GM19467 (cell line): ENCODE results near the gene TIMP3.

Experiments
- ATAC-seq: cut with Tn5 transposase; IDR thresholded peaks from one replicate; pipeline ENCODE4 v1.9.1; 2021; ENCODE audit warnings: mild to moderate bottlenecking, moderate library complexity; ENCODE audit not compliant: unreplicated experiment

Gene TIMP3

GRCh38 chr22:32877196-32877595, 75.7 kb downstream of the TIMP3 start:
- ATAC-seq = no peak

GRCh38 chr22:32879550-32879949, 78.0 kb downstream of the TIMP3 start:
- no peak for ATAC-seq

GRCh38 chr22:32880061-32880460, 78.6 kb downstream of the TIMP3 start:
- no peak for ATAC-seq

- no peak for ATAC-seq
These were observed 79.0 kb downstream of the TIMP3 start for GRCh38 chr22:32880505-32880892.

- ATAC-seq = no peak
These were observed 79.5 kb downstream of the TIMP3 start for GRCh38 chr22:32880893-32881596.

- no peak for ATAC-seq
These were observed 80.9 kb downstream of the TIMP3 start for GRCh38 chr22:32882360-32882755.

GRCh38 chr22:32882774-32883530, 81.4 kb downstream of the TIMP3 start:
- ATAC-seq = no peak

- no peak for ATAC-seq
These were observed 85.9 kb downstream of the TIMP3 start for GRCh38 chr22:32887324-32887980.

- ATAC-seq = no peak
These were observed 87.5 kb downstream of the TIMP3 start for GRCh38 chr22:32888976-32889375.

- ATAC-seq = no peak
These were observed 95.4 kb downstream of the TIMP3 start for GRCh38 chr22:32896891-32897290.

- no peak for ATAC-seq
These were observed 95.9 kb downstream of the TIMP3 start for GRCh38 chr22:32897400-32897799.

GRCh38 chr22:32900886-32901635, 99.6 kb downstream of the TIMP3 start:
- ATAC-seq = no peak

- ATAC-seq = no peak
These were observed 100.4 kb downstream of the TIMP3 start for GRCh38 chr22:32901925-32902324.

- no peak for ATAC-seq
These were observed 102.0 kb downstream of the TIMP3 start for GRCh38 chr22:32903507-32903906.

GRCh38 chr22:32904044-32904443, 102.5 kb downstream of the TIMP3 start:
- ATAC-seq = no peak

GRCh38 chr22:32905400-32905799, 103.9 kb downstream of the TIMP3 start:
- ATAC-seq = no peak

GRCh38 chr22:32909581-32910428, 108.3 kb downstream of the TIMP3 start:
- no peak for ATAC-seq

- ATAC-seq = no peak
These were observed 108.9 kb downstream of the TIMP3 start for GRCh38 chr22:32910429-32910772.

- ATAC-seq = no peak
These were observed 110.0 kb downstream of the TIMP3 start for GRCh38 chr22:32911503-32911902.
